ENCODE measurements around the gene GMEB2. TPM values are rescaled to one million over a fixed set of nuclear protein-coding genes. Genes with fewer than 3 reads are reported as not detected.
A peak's percentile ranks its signal among the peaks of the same experiment; 100 is the strongest.
"Not testable (repeated sequence)": the region's sequence is repeated elsewhere in the genome, so short reads cannot be mapped to it uniquely, and the experiment has no call there.

The GMEB2 gene
- 6.1 TPM for total RNA-seq
- long read RNA-seq, full-length matches to known transcripts, result 7 of 14 reads
- long read RNA-seq, partial matches to known transcripts, result 3 of 14 reads
- long read RNA-seq, other reads (novel, unspliced or antisense), result 4 of 14 reads

- intact Hi-C loops (cut with DNase I), result loop anchor here (1.0 to 5.0 kb wide), 2 partner anchors 32 to 346 kb away; partner anchors contain the start of gene RTEL1
- DNase-seq (ENCODE audit: missing footprints), result peak; percentile 90
- ATAC-seq, result peak; percentile 51
Observed at GRCh38 chr20:63626424-63627128, at the start of gene GMEB2. TSS of gene GMEB2 (minus strand) at chr20:63627101. CDS start at chr20:63619397, 7,704 bp downstream.

- intact Hi-C loops (cut with DNase I), result no loop called here
- DNase-seq (ENCODE audit: missing footprints) (no peak), ATAC-seq (no peak)
Observed at GRCh38 chr20:63675681-63676368, 48.9 kb upstream of the GMEB2 start.

- ATAC-seq, result no peak
- intact Hi-C loops (cut with DNase I), result no loop called here
- no peak for DNase-seq (ENCODE audit: missing footprints)
Observed at GRCh38 chr20:63673951-63674350, 47.0 kb upstream of the GMEB2 start.

GRCh38 chr20:63672666-63673065 lies 45.8 kb upstream of the GMEB2 start:
- intact Hi-C loops (cut with DNase I), result no loop called here
- no peak for DNase-seq (ENCODE audit: missing footprints)
- ATAC-seq, result no peak

GRCh38 chr20:63671695-63672094 lies 44.8 kb upstream of the GMEB2 start:
- ATAC-seq; DNase-seq (ENCODE audit: missing footprints); intact Hi-C loops (cut with DNase I): not testable (repeated sequence)

- intact Hi-C loops (cut with DNase I), result no loop called here
- no peak for ATAC-seq
- no peak for DNase-seq (ENCODE audit: missing footprints)
Observed at GRCh38 chr20:63668351-63668750, 41.5 kb upstream of the GMEB2 start.

GRCh38 chr20:63667858-63668257 lies 41.0 kb upstream of the GMEB2 start:
- DNase-seq (ENCODE audit: missing footprints) (no peak), ATAC-seq (no peak)
- intact Hi-C loops (cut with DNase I), result no loop called here

GRCh38 chr20:63665708-63666107 lies 38.8 kb upstream of the GMEB2 start:
- ATAC-seq (no peak), DNase-seq (ENCODE audit: missing footprints) (no peak)
- intact Hi-C loops (cut with DNase I), result no loop called here

GRCh38 chr20:63664861-63665594 lies 38.1 kb upstream of the GMEB2 start:
- intact Hi-C loops (cut with DNase I), result no loop called here
- no peak for ATAC-seq
- DNase-seq (ENCODE audit: missing footprints), result no peak

GRCh38 chr20:63664143-63664851 lies 37.4 kb upstream of the GMEB2 start:
- ATAC-seq (no peak), DNase-seq (ENCODE audit: missing footprints) (no peak)
- intact Hi-C loops (cut with DNase I), result no loop called here

- ATAC-seq (no peak), DNase-seq (ENCODE audit: missing footprints) (no peak)
- intact Hi-C loops (cut with DNase I), result no loop called here
Observed at GRCh38 chr20:63663332-63664066, 36.6 kb upstream of the GMEB2 start.

GRCh38 chr20:63662813-63663189 lies 35.9 kb upstream of the GMEB2 start:
- ATAC-seq, result no peak
- intact Hi-C loops (cut with DNase I), result no loop called here
- no peak for DNase-seq (ENCODE audit: missing footprints)

GRCh38 chr20:63661959-63662812 lies 35.3 kb upstream of the GMEB2 start:
- intact Hi-C loops (cut with DNase I), result no loop called here
- no peak for ATAC-seq
- no peak for DNase-seq (ENCODE audit: missing footprints)

GRCh38 chr20:63661108-63661507 lies 34.2 kb upstream of the GMEB2 start:
- ATAC-seq (no peak), DNase-seq (ENCODE audit: missing footprints) (no peak)
- intact Hi-C loops (cut with DNase I), result no loop called here

- ATAC-seq (no peak), DNase-seq (ENCODE audit: missing footprints) (no peak)
- intact Hi-C loops (cut with DNase I), result no loop called here
Observed at GRCh38 chr20:63660622-63661021, 33.7 kb upstream of the GMEB2 start.

- intact Hi-C loops (cut with DNase I); ATAC-seq; DNase-seq (ENCODE audit: missing footprints): not testable (repeated sequence)
Observed at GRCh38 chr20:63660174-63660573, 33.3 kb upstream of the GMEB2 start.

GRCh38 chr20:63659370-63659769 lies 32.5 kb upstream of the GMEB2 start:
- intact Hi-C loops (cut with DNase I), result no loop called here
- ATAC-seq (no peak), DNase-seq (ENCODE audit: missing footprints) (no peak)
